Gastrocnemius medialis (tissue), 4 donors: Measurements from ENCODE around the gene AGAP5. TPM values are rescaled to one million over a fixed set of nuclear protein-coding genes. Genes with fewer than 3 reads are reported as not detected.
"Not testable (repeated sequence)": the region's sequence is repeated elsewhere in the genome, so short reads cannot be mapped to it uniquely, and the experiment has no call there.

ENCODE experiments used
- ATAC-seq, 2 donors: fragments of 150-250 bp; one replicate each; pipeline ENCODE4 v1.9.1; 2016
- DNase-seq, 2 donors: peaks; one replicate each; pipeline ENCODE4 v3.0.0-alpha.2; 2019
- H3K27ac ChIP-seq, 4 donors: fragments of 200-600 bp; sonication (generic); 1 replicate in 1 of 4; 2 replicates in 3 of 4; pipeline ENCODE4 v1.5.1; 2016 to 2018; ENCODE audit warnings: mild to moderate bottlenecking in 2 of 4, moderate library complexity in 1 of 4
- H3K27me3 ChIP-seq, 3 donors: fragments of 200-600 bp; sonication (generic) in 2 of 3; 1 replicate in 1 of 3; 2 replicates in 2 of 3; pipeline versions ENCODE4 v1.5.1 to v1.6.0; 2016 to 2019; ENCODE audit warnings: mild to moderate bottlenecking in 1 of 3, moderate library complexity in 1 of 3
- H3K36me3 ChIP-seq, 2 donors: fragments of 200-600 bp; sonication (generic) in 1 of 2; one replicate each; pipeline ENCODE4 v1.5.1; 2017 to 2018
- H3K4me1 ChIP-seq, 2 donors: fragments of 200-600 bp; sonication (generic) in 1 of 2; one replicate each; pipeline ENCODE4 v1.5.1; 2016 to 2017; ENCODE audit warnings: mild to moderate bottlenecking in 2 of 2
- H3K4me3 ChIP-seq, 4 donors: fragments of 200-600 bp; sonication (generic) in 3 of 4; 1 replicate in 1 of 4; 2 replicates in 3 of 4; pipeline ENCODE4 v1.5.1; 2016 to 2019; ENCODE audit warnings: mild to moderate bottlenecking in 2 of 4
- H3K9me3 ChIP-seq, 3 donors: fragments of 200-600 bp; sonication (generic) in 2 of 3; 1 replicate in 1 of 3; 2 replicates in 2 of 3; pipeline ENCODE4 v1.5.1; 2016 to 2019
- CTCF ChIP-seq, 5 experiments: fragments of 450-650 bp in 3 of 5; fragments of 200-600 bp in 2 of 5; sonication (generic) in 2 of 5; IDR thresholded peaks in 4 of 5; conservative IDR thresholded peaks in 1 of 5; 1 replicate in 4 of 5; 2 replicates in 1 of 5; pipeline ENCODE4 v1.5.1; 2016 to 2019; ENCODE audit warnings: antibody characterized with exemption in 5 of 5, mild to moderate bottlenecking in 3 of 5, moderate library complexity in 3 of 5
- POLR2A ChIP-seq, 2 donors: fragments of 450-650 bp; IDR thresholded peaks; one replicate each; pipeline ENCODE4 v1.6.1; 2017; ENCODE audit warnings: antibody characterized with exemption in 2 of 2, mild to moderate bottlenecking in 2 of 2, moderate library complexity in 2 of 2
- in situ Hi-C, 4 donors: fragments of 200-750 bp; cut with MboI; loops; one replicate each; pipeline versions ENCODE4 v1.15.0 to v1.8.0; 2017; ENCODE audit warnings: low sequenced_read_pairs in 4 of 4
- intact Hi-C: fragments of 100-400 bp; cut with DNase I; formaldehyde crosslinking; loops from one replicate; pipeline ENCODE4 v1.15.1; 2023; ENCODE audit warnings: low total_unique reads
- total RNA-seq, 4 donors: library from RNA; depleted of rRNA; stranded (reverse); fragments of >200 nt; gene quantifications; one replicate each; pipeline versions ENCODE4 v1.1.0 to v1.2.3, GENCODE V29; 2016

Gene AGAP5
- total RNA-seq, 4 donors from 2014 or later = 1.6 to 4.1 (median 3.1) TPM

GRCh38 chr10:73664156-73665040 is 33.5 kb downstream of the AGAP5 start:
- ATAC-seq (peak in 1 of 2 donors; percentile 44), DNase-seq (peak in 1 of 2 donors; percentile 87)
- H3K4me3 ChIP-seq, H3K9me3 ChIP-seq, H3K27me3 ChIP-seq, H3K36me3 ChIP-seq, intact Hi-C loops, in situ Hi-C loops: not testable (repeated sequence)
- H3K27ac ChIP-seq = peak overlapping the region in 3 of 4 donors; percentile 18 to 48 (median 26)
- H3K4me1 ChIP-seq = peaks cover 15 to 18% of the 10 kb centered on the region in 2 donors

- Histone ChIP-seq H3K27ac (peak overlapping the region in 2 of 4 donors; percentile 12 to 45), H3K4me1 (peaks cover 19 to 21% of the 10 kb centered on the region in 2 donors)
- H3K27me3 ChIP-seq, in situ Hi-C loops, H3K9me3 ChIP-seq, DNase-seq, H3K4me3 ChIP-seq, H3K36me3 ChIP-seq, ATAC-seq, intact Hi-C loops: not testable (repeated sequence)
Measured at GRCh38 chr10:73663621-73664020, 34.3 kb downstream of the AGAP5 start.

GRCh38 chr10:73662705-73663104 is 35.2 kb downstream of the AGAP5 start:
- ATAC-seq = not testable (repeated sequence)

GRCh38 chr10:73655990-73656298 is 42.0 kb downstream of the AGAP5 start, which contains the start of gene SYNPO2L:
SYNPO2L (minus strand) TSS chr10:73656029; CDS start chr10:73655922, 107 bp downstream.
- Histone ChIP-seq H3K27me3 (no peaks in the 10 kb centered on the region), H3K4me3 (peak within 1 kb of the TSS; percentile 56 to 76 (median 71)), H3K9me3 (no peaks in the 10 kb centered on the region), H3K36me3 (peaks cover 0 to 17% of the 10 kb centered on the region in 2 donors), H3K27ac (peak within 1 kb of the TSS; percentile 96 to 99 (median 98)), H3K4me1 (peaks cover 50 to 57% of the 10 kb centered on the region in 2 donors)
- DNase-seq (peak; percentile 85 to 94), ATAC-seq (peak; percentile 79 to 81)
- intact Hi-C loops = loop anchor here (1.0 to 10.0 kb wide), 3 partner anchors 75 to 389 kb away; a partner anchor contains a TSS
- in situ Hi-C loops = no loop called here
- TF ChIP-seq POLR2A (IDR thresholded peaks at IDR 0.05) = peak; percentile 93
- no peak for TF ChIP-seq CTCF (IDR thresholded peaks at IDR 0.05 in 4 of 5, conservative IDR thresholded peaks at IDR 0.05 in 1 of 5)

More at GRCh38 chr10:73662705-73663104, 35.2 kb downstream of the AGAP5 start:
- in situ Hi-C loops, H3K9me3 ChIP-seq, H3K36me3 ChIP-seq, intact Hi-C loops, H3K4me3 ChIP-seq, H3K27me3 ChIP-seq: not testable (repeated sequence)
- peak overlapping the region in 3 of 4 donors; percentile 12 to 58 (median 22) for H3K27ac ChIP-seq
- H3K4me1 ChIP-seq = peaks cover 19 to 21% of the 10 kb centered on the region in 2 donors
- peak in 1 of 2 donors; percentile 41 for DNase-seq

GRCh38 chr10:73655257-73655989 is 42.5 kb downstream of the AGAP5 start:
- Histone ChIP-seq H3K27ac (peak overlapping the region; percentile 96 to 99 (median 98)), H3K9me3 (no peaks in the 10 kb centered on the region), H3K36me3 (peaks cover 0 to 17% of the 10 kb centered on the region in 2 donors), H3K4me3 (peak overlapping the region; percentile 56 to 76 (median 71)), H3K4me1 (peaks cover 55 to 61% of the 10 kb centered on the region in 2 donors), H3K27me3 (no peaks in the 10 kb centered on the region)
- no peak for TF ChIP-seq CTCF (IDR thresholded peaks at IDR 0.05 in 4 of 5, conservative IDR thresholded peaks at IDR 0.05 in 1 of 5)
- no peak for TF ChIP-seq POLR2A (IDR thresholded peaks at IDR 0.05)
- intact Hi-C loops (loop anchor here (2.0 to 10.0 kb wide), 2 partner anchors 75 to 389 kb away; no protein-coding TSS in a partner anchor), in situ Hi-C loops (no loop called here)
- DNase-seq = no peak
- ATAC-seq = peak; percentile 3 to 10
